ENCODE results near the gene OPCML. TPM values are rescaled to one million over a fixed set of nuclear protein-coding genes. Genes with fewer than 3 reads are reported as not detected.

Gene OPCML
- total RNA-seq, 1 experiment from 2014 or later = not detected

DNA sequence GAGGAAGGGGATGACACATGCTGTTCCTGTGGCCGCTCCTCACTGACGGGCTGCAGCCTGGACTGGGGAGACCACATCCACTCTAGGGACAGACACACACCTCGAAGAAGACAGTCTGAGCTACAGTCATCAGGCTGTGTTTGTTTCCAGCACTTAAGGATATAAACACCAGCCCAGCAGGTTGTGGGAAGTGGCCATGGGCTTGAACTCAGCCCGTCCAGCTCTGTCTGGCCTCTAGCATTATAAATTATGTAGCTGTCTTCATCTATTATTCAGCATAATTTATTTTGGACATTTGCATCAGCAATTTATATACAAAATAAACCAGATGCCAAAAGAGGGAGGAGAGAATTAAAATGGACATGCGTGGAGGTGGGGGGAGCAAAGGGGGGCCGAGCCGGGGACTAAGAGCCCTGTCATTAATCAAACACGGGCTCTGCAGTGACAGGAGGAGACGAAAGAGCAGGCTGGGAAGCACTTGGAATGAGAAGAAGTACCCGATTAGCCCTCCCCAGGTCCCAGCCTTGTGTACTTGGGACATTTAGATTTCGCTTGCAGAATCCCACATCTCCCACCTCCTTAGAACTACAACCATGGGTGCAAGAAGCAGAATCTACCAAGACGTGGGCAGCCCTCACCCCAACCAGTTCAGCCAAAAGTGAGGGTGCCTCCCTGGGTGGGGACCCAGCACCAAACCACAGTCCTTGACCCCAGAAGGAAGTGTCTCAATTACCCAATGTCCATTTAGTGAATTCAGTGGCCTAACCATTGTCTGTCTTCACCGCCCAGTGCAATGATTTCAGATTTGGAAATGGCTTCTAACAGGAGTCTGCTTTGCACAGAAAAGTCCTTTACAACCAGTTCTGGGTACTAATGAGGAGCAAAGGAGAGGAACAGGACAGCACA is 309.6 kb downstream of the OPCML start:
- no peaks in the 10 kb centered on the region for H3K36me3 Mint-ChIP-seq (ENCODE audit: insufficient read depth, unreplicated experiment)
- no peak overlapping the region for H3K4me3 ChIP-seq (ENCODE audit: low read depth, low read length)
- intact Hi-C loops (cut with micrococcal nuclease; ENCODE audit: unreplicated experiment) = no loop called here
- no peaks in the 10 kb centered on the region for H3K36me3 ChIP-seq (ENCODE audit: control insufficient read depth, insufficient read depth, low read length)
- ChIA-PET CTCF (no interaction called here), POLR2A (no interaction called here)
- H3K9me3 ChIP-seq = peaks cover 6% of the 10 kb centered on the region; the same call in 1 of the 2 replicates
- peaks cover 6% of the 10 kb centered on the region; the same call in 1 of the 2 replicates for H3K4me1 ChIP-seq
- H3K27me3 ChIP-seq (replicated peaks; ENCODE audit: control insufficient read depth, insufficient read depth, low read length) = no peaks in the 10 kb centered on the region
- H3K9me3 Mint-ChIP-seq (ENCODE audit: unreplicated experiment) = peaks cover 11% of the 10 kb centered on the region
- DNase-seq = no peak
- H3K27ac Mint-ChIP-seq (ENCODE audit: unreplicated experiment) = peak overlapping the region; percentile 45
- no TSS peak for BruUV-seq (replicated peaks)
- TF ChIP-seq, protein P1, sequence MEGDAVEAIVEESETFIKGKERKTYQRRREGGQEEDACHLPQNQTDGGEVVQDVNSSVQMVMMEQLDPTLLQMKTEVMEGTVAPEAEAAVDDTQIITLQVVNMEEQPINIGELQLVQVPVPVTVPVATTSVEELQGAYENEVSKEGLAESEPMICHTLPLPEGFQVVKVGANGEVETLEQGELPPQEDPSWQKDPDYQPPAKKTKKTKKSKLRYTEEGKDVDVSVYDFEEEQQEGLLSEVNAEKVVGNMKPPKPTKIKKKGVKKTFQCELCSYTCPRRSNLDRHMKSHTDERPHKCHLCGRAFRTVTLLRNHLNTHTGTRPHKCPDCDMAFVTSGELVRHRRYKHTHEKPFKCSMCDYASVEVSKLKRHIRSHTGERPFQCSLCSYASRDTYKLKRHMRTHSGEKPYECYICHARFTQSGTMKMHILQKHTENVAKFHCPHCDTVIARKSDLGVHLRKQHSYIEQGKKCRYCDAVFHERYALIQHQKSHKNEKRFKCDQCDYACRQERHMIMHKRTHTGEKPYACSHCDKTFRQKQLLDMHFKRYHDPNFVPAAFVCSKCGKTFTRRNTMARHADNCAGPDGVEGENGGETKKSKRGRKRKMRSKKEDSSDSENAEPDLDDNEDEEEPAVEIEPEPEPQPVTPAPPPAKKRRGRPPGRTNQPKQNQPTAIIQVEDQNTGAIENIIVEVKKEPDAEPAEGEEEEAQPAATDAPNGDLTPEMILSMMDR (IDR thresholded peaks at IDR 0.05; ENCODE audit: insufficient read depth in 1 of 2, low read depth in 1 of 2, low read length in 1 of 2, severe bottlenecking in 1 of 2, unreplicated experiment in 1 of 2) = no peak
- H3K4me1 Mint-ChIP-seq (ENCODE audit: low read depth, unreplicated experiment) = no peaks in the 10 kb centered on the region
- no peak overlapping the region for H3K4me3 Mint-ChIP-seq (ENCODE audit: unreplicated experiment)
- no peaks in the 10 kb centered on the region for H3K27me3 Mint-ChIP-seq (ENCODE audit: insufficient read depth, unreplicated experiment)

DNA sequence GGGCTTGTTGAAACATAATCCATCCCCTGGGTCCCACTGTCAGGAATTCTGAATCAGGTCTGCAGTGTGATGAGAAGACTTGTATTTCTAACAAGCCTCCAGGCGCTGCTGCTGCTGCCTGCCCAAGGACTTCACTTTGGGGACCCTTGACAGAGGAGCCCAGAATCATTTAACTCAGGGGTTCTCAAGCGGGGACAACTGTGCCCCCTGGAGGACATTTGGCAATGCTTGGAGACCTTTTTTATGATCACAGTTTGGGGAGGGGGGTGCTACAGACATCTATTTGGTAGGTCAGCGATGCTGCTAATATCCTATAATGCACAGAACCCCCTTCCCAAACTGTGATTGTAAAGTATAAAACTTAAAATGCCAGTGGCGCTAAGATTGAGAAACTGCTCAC is 312.8 kb downstream of the OPCML start:
- TF ChIP-seq, protein P1 (IDR thresholded peaks at IDR 0.05; ENCODE audit: insufficient read depth in 1 of 2, low read depth in 1 of 2, low read length in 1 of 2, severe bottlenecking in 1 of 2, unreplicated experiment in 1 of 2) = no peak
- H3K9me3 Mint-ChIP-seq (ENCODE audit: unreplicated experiment) = no peaks in the 10 kb centered on the region
- Histone ChIP-seq H3K4me1 (peaks cover 6% of the 10 kb centered on the region; the same call in 1 of the 2 replicates), H3K36me3 (ENCODE audit: control insufficient read depth, insufficient read depth, low read length) (no peaks in the 10 kb centered on the region), H3K27me3 (replicated peaks; ENCODE audit: control insufficient read depth, insufficient read depth, low read length) (no peaks in the 10 kb centered on the region), H3K9me3 (no peaks in the 10 kb centered on the region), H3K4me3 (ENCODE audit: low read depth, low read length) (no peak overlapping the region)
- H3K4me1 Mint-ChIP-seq (ENCODE audit: low read depth, unreplicated experiment) = no peaks in the 10 kb centered on the region
- no TSS peak for BruUV-seq (replicated peaks)
- intact Hi-C loops (cut with micrococcal nuclease; ENCODE audit: unreplicated experiment) = no loop called here
- no peak overlapping the region for H3K27ac Mint-ChIP-seq (ENCODE audit: unreplicated experiment)
- H3K27me3 Mint-ChIP-seq (ENCODE audit: insufficient read depth, unreplicated experiment) = no peaks in the 10 kb centered on the region
- CTCF ChIA-PET = no interaction called here
- no peak overlapping the region for H3K4me3 Mint-ChIP-seq (ENCODE audit: unreplicated experiment)
- POLR2A ChIA-PET = no interaction called here
- no peaks in the 10 kb centered on the region for H3K36me3 Mint-ChIP-seq (ENCODE audit: insufficient read depth, unreplicated experiment)
- DNase-seq = no peak

DNA sequence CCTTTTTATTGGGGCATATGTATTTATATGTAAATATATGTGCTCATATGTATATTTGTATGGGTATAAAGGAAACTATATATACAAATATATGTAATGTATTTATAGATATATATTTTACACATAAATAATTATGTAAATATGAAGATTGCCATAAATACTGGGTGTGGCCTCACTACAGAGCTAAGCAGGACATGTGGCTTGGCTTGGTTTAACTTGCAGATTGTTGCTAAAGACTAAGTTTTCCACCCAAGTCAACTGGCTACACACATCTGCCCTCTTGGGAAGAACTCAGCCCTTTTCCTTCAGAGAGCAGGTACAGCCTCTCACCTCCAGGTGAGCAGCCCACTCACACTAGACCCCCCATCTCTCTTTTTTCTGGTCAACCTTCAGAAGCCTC is 315.5 kb downstream of the OPCML start:
- no peak for DNase-seq
- Histone ChIP-seq H3K27me3 (replicated peaks; ENCODE audit: control insufficient read depth, insufficient read depth, low read length) (no peaks in the 10 kb centered on the region), H3K36me3 (ENCODE audit: control insufficient read depth, insufficient read depth, low read length) (no peaks in the 10 kb centered on the region), H3K9me3 (no peaks in the 10 kb centered on the region), H3K4me1 (peaks cover 6% of the 10 kb centered on the region; the same call in 1 of the 2 replicates), H3K4me3 (ENCODE audit: low read depth, low read length) (no peak overlapping the region)
- no peaks in the 10 kb centered on the region for H3K9me3 Mint-ChIP-seq (ENCODE audit: unreplicated experiment)
- no peaks in the 10 kb centered on the region for H3K4me1 Mint-ChIP-seq (ENCODE audit: low read depth, unreplicated experiment)
- H3K4me3 Mint-ChIP-seq (ENCODE audit: unreplicated experiment) = no peak overlapping the region
- BruUV-seq (replicated peaks) = no TSS peak
- TF ChIP-seq, protein P1 (IDR thresholded peaks at IDR 0.05; ENCODE audit: insufficient read depth in 1 of 2, low read depth in 1 of 2, low read length in 1 of 2, severe bottlenecking in 1 of 2, unreplicated experiment in 1 of 2) = no peak
- POLR2A ChIA-PET = no interaction called here
- H3K27me3 Mint-ChIP-seq (ENCODE audit: insufficient read depth, unreplicated experiment) = peaks cover 4% of the 10 kb centered on the region
- no peak overlapping the region for H3K27ac Mint-ChIP-seq (ENCODE audit: unreplicated experiment)
- intact Hi-C loops (cut with micrococcal nuclease; ENCODE audit: unreplicated experiment) = no loop called here
- CTCF ChIA-PET = no interaction called here
- no peaks in the 10 kb centered on the region for H3K36me3 Mint-ChIP-seq (ENCODE audit: insufficient read depth, unreplicated experiment)
